Right renal pelvis (tissue), 4 donors: Measurements from ENCODE around the gene JAM2. TPM values are rescaled to one million over a fixed set of nuclear protein-coding genes. Genes with fewer than 3 reads are reported as not detected.
"Not testable (repeated sequence)": the region's sequence is repeated elsewhere in the genome, so short reads cannot be mapped to it uniquely, and the experiment has no call there.

Source experiments
- DNase-seq, 4 donors: peaks; one replicate each; pipeline ENCODE4 v3.0.0-alpha.2; 2013; ENCODE audit warnings: low read depth in 4 of 4, low spot score in 3 of 4, missing footprints in 1 of 4
- polyA plus RNA-seq, 4 donors: library from polyadenylated mRNA; unstranded; fragments of 120-200 nt; gene quantifications; one replicate each; pipeline ENCODE4 v1.2.1, GENCODE V29; 2013; ENCODE audit not compliant: insufficient read length in 4 of 4

The JAM2 gene, protein sequence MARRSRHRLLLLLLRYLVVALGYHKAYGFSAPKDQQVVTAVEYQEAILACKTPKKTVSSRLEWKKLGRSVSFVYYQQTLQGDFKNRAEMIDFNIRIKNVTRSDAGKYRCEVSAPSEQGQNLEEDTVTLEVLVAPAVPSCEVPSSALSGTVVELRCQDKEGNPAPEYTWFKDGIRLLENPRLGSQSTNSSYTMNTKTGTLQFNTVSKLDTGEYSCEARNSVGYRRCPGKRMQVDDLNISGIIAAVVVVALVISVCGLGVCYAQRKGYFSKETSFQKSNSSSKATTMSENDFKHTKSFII
- polyA plus RNA-seq: 10 to 100 TPM; 12.0 to 14.6 (median 13.1) TPM

DNA sequence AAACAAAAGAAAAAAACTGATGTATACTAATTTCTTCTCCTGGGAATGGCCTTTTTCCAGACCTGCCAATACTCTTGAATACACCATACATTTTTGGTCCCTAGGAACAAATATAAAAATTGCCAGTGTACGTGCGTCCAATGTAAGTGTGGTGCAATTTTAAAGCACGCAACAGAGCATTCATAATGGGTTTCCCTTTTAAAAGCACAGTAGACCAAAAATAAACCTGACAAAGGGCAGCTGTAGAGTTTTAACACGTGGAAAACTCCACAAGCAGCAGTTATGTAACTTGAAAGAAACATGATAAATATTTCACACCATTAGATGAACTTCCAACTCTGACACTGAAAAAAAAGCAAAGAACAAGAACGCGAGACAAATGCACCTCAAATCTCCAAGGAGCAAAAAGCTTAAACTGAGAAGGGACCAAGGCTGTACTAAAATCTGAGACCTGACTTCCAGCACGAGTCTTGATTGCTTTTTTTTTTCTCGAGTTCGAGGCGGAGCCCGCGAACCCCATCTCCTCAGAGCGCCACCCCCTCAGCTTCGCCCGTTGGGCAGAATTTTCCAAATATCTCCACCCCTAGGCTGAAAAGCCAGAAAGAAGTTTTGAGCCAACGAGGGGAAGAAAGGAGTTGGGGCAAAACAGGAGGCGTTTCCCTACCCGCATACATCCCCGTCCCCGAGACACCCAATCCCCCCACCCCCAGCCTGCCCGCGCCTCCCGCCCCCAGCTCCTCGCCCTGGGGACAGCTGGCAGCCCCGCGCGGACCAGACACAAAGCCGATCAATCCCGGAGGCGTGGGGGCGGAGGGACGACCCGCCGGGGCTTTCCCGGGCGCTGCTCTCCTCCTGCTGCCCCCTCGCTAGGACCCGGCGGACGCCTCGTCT is at the start of gene JAM2:
Gene JAM2, plus strand, starts transcription at position 599 of the 891 bp plus-strand sequence. CDS start 564 bp downstream, outside the sequence.
- peak; percentile 20 to 25 (median 22) for DNase-seq

DNA sequence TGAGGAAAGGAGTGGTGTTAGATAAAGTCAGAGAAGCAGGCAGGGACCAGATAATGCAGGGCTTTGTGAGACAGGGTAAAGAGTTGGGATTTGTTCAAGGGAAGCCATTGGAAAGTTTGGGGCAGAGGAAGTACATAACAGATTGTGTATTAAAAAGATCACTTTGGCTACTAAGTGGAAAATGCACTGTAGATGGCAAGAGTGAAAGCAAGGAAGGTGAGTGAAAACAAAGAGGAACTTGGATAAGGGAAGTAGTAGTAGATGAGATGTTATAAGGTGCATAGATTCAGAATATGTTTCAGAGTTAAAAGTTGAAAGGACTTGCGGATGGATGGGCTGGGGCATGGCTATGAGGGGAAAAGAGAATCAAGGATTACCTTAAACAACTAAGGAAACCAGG is 49.2 kb upstream of the JAM2 start:
- no peak for DNase-seq

- DNase-seq: peak; percentile 72 to 82 (median 82)
Measured at GRCh38 chr21:25607151-25608043, 31.7 kb upstream of the JAM2 start, which contains the start of gene MRPL39. MRPL39 (minus strand) TSS chr21:25607481; CDS start chr21:25607475, 6 bp downstream.

- DNase-seq: peak; percentile 62 to 72 (median 66)
Measured at GRCh38 chr21:25608044-25608737, 30.9 kb upstream of the JAM2 start.

DNA sequence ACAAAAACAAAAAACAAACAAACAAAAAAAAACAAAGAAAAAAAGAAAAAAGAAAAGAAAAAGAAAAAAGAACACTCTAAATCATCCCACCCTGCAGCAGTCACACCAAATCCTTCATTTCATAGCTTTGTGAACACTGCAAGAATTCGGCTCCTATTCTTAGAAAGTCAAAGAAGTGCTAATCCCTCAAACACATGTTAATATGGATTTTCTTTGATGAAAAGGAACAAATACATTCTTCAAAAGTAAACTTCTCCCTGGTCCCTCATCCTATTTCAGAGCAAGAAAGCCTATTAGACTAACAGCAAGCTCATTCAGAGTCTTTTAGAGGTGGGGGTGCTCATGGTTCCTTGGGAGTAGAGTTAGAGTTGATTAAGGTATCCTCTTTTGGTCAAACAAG is 24.6 kb upstream of the JAM2 start:
- DNase-seq: no peak

GRCh38 chr21:25615880-25616279 is 23.2 kb upstream of the JAM2 start:
- DNase-seq: no peak

DNA sequence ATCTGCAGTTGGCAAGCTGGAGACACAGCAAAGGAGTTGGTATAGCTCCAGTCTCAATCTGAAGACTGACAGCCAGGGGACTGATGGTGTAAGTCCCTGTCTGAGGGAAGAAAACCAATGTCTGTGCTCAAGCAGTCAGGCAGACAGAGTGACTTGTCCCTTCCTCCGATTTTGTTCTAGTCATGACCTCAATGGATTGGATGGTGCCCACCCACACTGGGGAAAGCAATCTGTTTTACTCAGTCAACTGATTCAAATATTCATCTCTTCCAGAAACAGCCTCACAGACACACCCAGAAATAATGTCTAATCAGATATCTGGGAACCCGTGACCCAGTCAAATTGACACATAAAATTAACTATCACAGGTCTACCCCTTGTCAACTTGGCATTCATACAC is 19.9 kb upstream of the JAM2 start:
- no peak for DNase-seq

DNA sequence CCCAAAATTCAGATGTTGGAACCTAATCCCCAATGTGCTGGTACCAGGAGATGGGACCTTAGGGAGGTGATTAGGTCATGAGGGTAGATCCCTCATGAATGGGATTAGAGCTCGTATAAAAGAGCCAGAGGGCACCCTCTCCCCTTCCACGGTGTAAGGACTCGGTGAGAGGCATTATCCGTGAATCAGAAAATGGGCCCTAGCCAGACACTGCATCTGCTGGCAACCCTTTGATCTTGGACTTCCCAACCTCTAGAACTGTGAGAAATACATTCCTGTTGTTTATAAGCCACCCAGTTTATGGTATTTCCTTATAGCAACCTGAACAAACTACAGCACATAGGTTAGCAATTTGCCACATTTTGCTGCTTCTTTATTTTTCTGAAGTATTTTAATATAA is 14.5 kb upstream of the JAM2 start:
- no peak for DNase-seq

DNA sequence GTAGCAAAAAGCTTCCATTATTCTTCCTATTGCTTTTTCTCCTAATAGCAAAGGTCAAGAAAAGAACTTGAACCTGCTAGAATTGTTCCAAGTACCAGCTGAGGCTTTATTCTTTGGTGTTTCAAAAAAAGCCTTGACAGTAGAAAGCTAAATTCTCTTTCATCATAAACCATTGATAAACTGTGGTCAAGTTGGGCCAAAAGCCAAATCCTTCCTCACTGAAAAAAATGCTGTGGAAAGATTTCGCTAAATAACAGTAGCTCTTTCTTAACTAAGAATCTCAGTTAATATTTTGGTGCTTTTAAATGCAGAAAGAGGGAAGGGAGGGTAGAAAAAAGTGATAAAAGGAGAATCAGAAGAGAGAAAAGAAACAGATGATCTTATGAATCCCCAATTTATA is 14.0 kb upstream of the JAM2 start:
- DNase-seq: no peak

GRCh38 chr21:25625776-25626555 is 13.1 kb upstream of the JAM2 start:
- not testable (repeated sequence) for DNase-seq

GRCh38 chr21:25626757-25627156 is 12.3 kb upstream of the JAM2 start:
- DNase-seq: peak in 1 of 4 donors; percentile 19

DNA sequence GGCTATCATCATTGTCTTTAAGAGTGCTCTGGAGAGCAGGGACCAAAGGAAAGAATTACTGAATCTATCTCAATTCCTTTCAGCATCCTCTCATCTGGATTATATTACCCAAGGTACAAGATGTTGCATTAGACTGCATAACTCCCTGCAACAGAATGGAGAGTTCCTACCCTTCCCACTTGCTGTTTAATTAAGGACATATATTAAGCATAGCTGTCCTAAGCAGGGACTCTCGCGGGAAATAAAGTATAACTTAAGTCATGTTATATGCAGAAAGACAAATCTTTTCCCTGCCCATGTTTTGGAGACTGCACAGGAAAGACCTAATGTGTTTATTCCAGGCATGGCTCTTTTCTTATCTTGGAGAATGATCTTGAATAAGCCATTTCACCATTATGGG is 6.8 kb upstream of the JAM2 start:
- no peak for DNase-seq

GRCh38 chr21:25635310-25635709 is 3.7 kb upstream of the JAM2 start:
- DNase-seq: no peak

GRCh38 chr21:25636727-25637126 is 2.3 kb upstream of the JAM2 start:
- DNase-seq: no peak

DNA sequence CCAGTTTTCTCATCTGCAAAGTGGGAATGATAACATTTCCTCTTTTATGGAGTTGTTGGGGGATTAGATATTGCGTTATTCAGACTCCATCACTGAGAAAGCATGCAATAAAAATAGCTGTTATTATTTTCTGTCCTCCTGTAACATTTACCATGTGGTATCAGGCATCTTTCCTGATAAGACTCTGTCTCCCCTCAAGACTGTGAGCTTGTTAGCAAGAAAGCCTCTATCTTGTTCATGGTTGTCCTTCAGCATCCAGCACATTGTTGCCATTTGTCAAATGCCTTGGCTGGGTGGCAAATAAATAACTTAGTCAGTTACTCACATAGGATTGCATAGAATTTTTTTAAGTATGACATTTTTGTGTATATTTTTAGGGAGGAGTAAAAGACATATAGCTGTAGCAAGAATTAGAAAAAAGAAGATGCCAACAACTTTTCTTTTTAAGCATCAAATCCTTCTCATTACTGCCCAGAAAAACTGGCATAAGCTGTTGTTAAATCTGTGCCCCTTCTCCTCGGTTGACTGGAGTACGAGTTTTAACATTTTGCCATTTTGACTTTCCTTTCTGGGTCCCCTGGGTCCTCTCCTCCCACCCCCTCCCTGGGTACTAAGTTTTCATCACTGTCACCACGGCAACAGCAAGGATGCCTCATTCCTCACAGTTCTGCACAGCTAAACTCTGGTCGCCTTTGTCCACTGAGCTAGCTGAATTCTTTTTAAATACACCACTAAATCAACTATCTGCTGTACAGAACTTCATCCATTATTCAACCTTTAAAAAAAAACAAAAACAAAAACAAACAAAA is 1.0 kb upstream of the JAM2 start:
- peak in 2 of 4 donors; percentile 0 to 5 for DNase-seq

DNA sequence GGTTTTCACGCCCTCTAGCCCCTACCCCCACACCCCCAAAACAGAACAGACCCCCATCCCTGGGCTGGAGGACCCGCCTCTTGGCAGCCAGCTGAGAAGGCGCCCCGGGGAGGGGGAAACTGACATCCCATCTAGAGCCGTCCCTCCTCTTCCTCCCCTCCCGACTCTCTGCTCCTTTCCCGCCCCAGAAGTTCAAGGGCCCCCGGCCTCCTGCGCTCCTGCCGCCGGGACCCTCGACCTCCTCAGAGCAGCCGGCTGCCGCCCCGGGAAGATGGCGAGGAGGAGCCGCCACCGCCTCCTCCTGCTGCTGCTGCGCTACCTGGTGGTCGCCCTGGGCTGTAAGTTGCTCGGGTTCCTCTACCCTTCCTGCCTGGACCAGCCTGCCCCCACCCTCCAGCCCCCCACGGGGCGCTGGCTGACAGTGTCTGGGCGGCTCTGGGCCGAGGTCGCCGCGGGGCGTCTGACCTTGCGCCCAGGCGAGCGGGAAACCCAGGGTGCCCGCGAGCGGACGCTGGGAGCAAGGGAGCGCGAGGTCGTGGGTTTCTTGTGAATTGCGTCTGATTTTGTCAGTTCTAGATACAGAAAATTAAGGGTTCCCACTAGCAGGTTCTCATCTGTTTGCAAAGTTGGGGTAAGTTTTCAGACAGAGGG is 618 bp downstream of the JAM2 start:
- peak; percentile 20 to 48 (median 27) for DNase-seq

- peak; percentile 4 to 21 (median 14) for DNase-seq
Measured at GRCh38 chr21:25640202-25640942, 1.3 kb downstream of the JAM2 start.
